HL-60 (cell line): ENCODE results near the gene CHKB.

ENCODE experiments used
- DNase-seq, 2 experiments: peaks; one replicate each; pipeline ENCODE4 v3.0.0-alpha.2; 2010 to 2020; ENCODE audit warnings: low read depth in 1 of 2, low spot score in 1 of 2
- H3K27ac ChIP-seq: fragments of 250-450 bp; sonication (Bioruptor Pico); replicated peaks from 2 replicates; pipeline ENCODE4 v1.5.1; 2020; ENCODE audit warnings: mild to moderate bottlenecking, moderate library complexity
- H3K27me3 ChIP-seq: fragments of 250-450 bp; sonication (Bioruptor Pico); 2 replicates; pipeline ENCODE4 v1.5.1; 2021; ENCODE audit warnings: mild to moderate bottlenecking, moderate library complexity; ENCODE audit not compliant: insufficient read depth, poor library complexity, severe bottlenecking
- H3K4me3 ChIP-seq: replicated peaks from 2 replicates; pipeline ENCODE4 v1.5.1; 2011; ENCODE audit warnings: mild to moderate bottlenecking, control low read depth, low read length; ENCODE audit not compliant: insufficient read depth
- GABPA ChIP-seq: IDR thresholded peaks from 2 replicates; pipeline ENCODE4 v1.6.1; 2012; ENCODE audit warnings: low read depth
- POLR2AphosphoS5 ChIP-seq: IDR thresholded peaks from 2 replicates; pipeline ENCODE4 v1.6.1; 2012; ENCODE audit warnings: low read depth
- SPI1 ChIP-seq: IDR thresholded peaks from 2 replicates; pipeline ENCODE4 v1.6.1; 2012; ENCODE audit warnings: low read depth, mild to moderate bottlenecking, borderline replicate concordance
- TF ChIP-seq, protein P1 (sequence below): IDR thresholded peaks from 2 replicates; pipeline ENCODE4 v1.6.1; 2012; ENCODE audit warnings: low read depth; ENCODE audit not compliant: insufficient replicate concordance
- TF ChIP-seq, protein P2 (sequence below): IDR thresholded peaks from one replicate; pipeline ENCODE4 v1.5.1; 2011; ENCODE audit warnings: low read length, control low read depth, inconsistent platforms; ENCODE audit not compliant: insufficient read depth

The CHKB gene

GRCh38 chr22:50551160-50551752 lies 31.4 kb downstream of the CHKB start:
- no peak overlapping the region for H3K27ac ChIP-seq
- no peak for DNase-seq
- H3K4me3 ChIP-seq: no peak overlapping the region
- no peaks in the 10 kb centered on the region for H3K27me3 ChIP-seq
- TF ChIP-seq SPI1 (no peak), GABPA (no peak), POLR2AphosphoS5 (no peak)
- TF ChIP-seq, protein P1, sequence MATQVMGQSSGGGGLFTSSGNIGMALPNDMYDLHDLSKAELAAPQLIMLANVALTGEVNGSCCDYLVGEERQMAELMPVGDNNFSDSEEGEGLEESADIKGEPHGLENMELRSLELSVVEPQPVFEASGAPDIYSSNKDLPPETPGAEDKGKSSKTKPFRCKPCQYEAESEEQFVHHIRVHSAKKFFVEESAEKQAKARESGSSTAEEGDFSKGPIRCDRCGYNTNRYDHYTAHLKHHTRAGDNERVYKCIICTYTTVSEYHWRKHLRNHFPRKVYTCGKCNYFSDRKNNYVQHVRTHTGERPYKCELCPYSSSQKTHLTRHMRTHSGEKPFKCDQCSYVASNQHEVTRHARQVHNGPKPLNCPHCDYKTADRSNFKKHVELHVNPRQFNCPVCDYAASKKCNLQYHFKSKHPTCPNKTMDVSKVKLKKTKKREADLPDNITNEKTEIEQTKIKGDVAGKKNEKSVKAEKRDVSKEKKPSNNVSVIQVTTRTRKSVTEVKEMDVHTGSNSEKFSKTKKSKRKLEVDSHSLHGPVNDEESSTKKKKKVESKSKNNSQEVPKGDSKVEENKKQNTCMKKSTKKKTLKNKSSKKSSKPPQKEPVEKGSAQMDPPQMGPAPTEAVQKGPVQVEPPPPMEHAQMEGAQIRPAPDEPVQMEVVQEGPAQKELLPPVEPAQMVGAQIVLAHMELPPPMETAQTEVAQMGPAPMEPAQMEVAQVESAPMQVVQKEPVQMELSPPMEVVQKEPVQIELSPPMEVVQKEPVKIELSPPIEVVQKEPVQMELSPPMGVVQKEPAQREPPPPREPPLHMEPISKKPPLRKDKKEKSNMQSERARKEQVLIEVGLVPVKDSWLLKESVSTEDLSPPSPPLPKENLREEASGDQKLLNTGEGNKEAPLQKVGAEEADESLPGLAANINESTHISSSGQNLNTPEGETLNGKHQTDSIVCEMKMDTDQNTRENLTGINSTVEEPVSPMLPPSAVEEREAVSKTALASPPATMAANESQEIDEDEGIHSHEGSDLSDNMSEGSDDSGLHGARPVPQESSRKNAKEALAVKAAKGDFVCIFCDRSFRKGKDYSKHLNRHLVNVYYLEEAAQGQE: no peak
- TF ChIP-seq, protein P2, sequence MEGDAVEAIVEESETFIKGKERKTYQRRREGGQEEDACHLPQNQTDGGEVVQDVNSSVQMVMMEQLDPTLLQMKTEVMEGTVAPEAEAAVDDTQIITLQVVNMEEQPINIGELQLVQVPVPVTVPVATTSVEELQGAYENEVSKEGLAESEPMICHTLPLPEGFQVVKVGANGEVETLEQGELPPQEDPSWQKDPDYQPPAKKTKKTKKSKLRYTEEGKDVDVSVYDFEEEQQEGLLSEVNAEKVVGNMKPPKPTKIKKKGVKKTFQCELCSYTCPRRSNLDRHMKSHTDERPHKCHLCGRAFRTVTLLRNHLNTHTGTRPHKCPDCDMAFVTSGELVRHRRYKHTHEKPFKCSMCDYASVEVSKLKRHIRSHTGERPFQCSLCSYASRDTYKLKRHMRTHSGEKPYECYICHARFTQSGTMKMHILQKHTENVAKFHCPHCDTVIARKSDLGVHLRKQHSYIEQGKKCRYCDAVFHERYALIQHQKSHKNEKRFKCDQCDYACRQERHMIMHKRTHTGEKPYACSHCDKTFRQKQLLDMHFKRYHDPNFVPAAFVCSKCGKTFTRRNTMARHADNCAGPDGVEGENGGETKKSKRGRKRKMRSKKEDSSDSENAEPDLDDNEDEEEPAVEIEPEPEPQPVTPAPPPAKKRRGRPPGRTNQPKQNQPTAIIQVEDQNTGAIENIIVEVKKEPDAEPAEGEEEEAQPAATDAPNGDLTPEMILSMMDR: no peak

- TF ChIP-seq POLR2AphosphoS5 (no peak), GABPA (no peak), SPI1 (no peak)
- TF ChIP-seq, protein P1: no peak
- TF ChIP-seq, protein P2: no peak
- no peaks in the 10 kb centered on the region for H3K27me3 ChIP-seq
- no peak overlapping the region for H3K4me3 ChIP-seq
- no peak for DNase-seq
- no peak overlapping the region for H3K27ac ChIP-seq
Measured at GRCh38 chr22:50550395-50550794, 32.3 kb downstream of the CHKB start.

- Histone ChIP-seq H3K4me3 (no peak overlapping the region), H3K27ac (no peak overlapping the region), H3K27me3 (no peaks in the 10 kb centered on the region)
- TF ChIP-seq GABPA (no peak), SPI1 (no peak), POLR2AphosphoS5 (no peak)
- TF ChIP-seq, protein P2: no peak
- TF ChIP-seq, protein P1: no peak
- DNase-seq: no peak
Measured at GRCh38 chr22:50548921-50549790, 33.5 kb downstream of the CHKB start.
